GM19035 (cell line): ENCODE results near the gene HBE1.
"Not testable (repeated sequence)": the region's sequence is repeated elsewhere in the genome, so short reads cannot be mapped to it uniquely, and the experiment has no call there.

Source experiments
- ATAC-seq: cut with Tn5 transposase; IDR thresholded peaks from one replicate; pipeline ENCODE4 v1.9.1; 2021; ENCODE audit not compliant: unreplicated experiment

Gene HBE1

DNA sequence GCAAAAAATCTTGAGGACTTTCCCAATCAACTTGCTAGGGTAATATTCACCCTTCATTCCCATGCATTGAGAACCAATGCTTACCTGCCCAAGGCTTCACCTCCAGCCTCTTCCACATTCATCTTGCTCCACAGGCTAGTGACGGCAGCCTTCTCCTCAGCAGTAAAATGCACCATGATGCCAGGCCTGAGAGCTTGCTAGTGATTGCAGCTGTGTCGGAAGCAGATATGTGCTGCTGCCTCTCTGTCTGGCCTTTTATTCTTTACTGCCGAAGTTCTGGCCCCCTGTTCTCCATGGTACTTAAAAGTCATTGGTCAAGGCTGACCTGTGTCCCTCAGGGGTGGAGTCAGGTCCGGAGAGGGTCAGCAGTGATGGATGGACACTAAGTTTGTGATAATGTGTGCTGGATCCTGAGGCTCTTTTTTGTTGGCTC lies at the start of gene HBE1:
Gene HBE1, minus strand, starts transcription at position 231 of the 433 bp plus-strand sequence. Its CDS starts 55 bp downstream, at position 176.
- no peak for ATAC-seq

DNA sequence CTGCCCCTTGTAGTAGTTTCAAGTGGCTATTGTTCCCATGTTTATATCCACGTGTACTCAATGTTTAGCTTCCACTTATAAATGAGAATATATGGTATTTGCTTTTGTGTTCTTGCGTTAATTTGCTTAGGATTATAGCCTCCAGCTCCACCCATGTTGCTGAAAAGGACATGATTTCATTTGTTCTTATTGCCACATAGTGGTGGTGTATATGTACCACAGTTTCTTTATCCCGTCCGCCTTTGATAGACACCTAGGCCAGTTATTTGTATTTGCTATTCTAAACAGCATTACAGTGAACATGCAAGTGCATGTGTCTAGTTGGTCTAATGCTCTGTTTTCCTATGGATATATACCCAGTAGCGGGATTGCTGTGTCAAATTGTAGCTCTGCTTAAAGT lies 47.5 kb upstream of the HBE1 start:
- no peak for ATAC-seq

DNA sequence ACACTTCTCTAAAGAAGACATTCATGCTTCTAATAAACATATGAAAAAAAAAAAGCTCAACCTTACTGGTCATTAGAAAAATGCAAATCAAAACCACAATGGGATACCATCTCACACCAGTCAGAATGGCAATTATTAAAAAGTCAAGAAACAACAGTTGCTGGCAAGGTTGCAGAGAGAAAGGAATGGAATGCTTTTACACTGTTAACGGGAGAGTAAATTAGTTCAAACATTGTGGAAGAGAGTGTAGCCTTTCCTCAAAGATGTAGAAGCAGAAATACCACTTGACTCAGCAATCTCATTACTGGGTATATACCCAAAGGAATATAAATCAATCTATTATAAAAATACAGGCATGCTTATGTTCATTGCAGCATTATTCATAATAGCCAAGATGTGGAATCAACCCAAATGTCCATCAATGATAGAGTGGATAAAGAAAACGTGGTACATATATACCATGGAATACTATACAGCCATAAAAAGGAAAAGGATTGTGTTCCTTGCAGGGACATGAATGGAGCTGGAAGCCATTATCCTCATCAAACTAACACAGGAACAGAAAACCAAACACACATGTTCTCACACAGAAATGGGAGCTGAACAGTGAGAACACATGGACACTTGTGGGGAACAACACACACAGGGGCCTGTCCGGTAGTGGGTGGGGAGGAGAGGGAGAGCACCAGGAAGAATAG lies 43.7 kb upstream of the HBE1 start:
- ATAC-seq = not testable (repeated sequence)

DNA sequence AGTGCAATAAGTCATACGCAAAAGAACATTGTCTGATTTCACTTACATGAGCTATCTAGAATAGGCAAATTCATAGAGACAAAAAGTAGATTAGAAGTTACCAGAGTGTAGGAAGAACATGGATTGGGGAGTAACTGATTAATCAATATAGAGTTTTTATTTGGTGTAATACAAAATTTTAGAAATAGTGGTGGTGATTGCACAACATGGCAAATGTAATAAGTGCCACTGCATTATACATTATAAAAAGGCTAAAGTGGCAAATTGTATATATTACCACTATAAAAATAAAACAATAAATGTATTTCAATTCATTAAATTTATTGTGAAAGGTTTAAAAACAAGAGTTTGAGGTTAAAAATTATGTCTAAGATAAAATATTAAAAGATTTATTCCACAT lies 40.7 kb upstream of the HBE1 start:
- ATAC-seq = no peak

DNA sequence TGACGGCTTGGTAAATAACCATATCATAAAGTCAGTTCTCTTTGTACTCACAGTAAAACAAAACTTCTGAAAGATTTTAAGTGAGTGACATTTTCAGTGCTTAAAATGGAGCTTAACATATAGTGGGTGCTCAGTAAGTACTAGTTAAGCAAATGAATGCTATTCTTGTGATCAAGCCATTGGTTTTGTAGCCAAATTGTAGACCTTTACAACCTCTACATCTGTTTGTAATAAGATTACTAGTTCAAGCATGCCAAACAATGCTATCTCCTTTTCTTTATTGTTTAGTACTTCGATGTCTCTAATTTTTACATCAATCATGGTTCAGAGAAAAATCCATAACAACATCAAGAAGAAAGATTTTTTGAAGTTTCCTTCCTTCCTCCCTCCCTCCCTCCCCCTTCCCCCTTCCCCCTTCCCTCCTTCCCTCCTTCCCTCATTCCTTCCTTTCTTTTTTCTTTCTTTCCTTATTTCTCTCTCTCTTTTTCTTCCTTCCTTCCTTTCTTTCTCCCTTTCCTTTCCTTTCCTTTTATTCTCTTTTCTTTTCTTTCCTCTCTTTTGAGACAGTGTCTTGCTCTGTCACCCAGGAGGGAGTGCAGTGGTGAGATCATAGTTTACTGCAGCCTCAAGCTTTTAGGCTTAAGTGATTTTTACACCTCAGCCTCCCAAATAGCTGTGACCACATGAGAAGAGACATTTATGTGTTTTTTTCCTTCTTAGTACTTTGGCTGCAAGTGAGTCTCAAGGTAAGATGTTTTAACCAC lies 37.7 kb upstream of the HBE1 start:
- no peak for ATAC-seq

DNA sequence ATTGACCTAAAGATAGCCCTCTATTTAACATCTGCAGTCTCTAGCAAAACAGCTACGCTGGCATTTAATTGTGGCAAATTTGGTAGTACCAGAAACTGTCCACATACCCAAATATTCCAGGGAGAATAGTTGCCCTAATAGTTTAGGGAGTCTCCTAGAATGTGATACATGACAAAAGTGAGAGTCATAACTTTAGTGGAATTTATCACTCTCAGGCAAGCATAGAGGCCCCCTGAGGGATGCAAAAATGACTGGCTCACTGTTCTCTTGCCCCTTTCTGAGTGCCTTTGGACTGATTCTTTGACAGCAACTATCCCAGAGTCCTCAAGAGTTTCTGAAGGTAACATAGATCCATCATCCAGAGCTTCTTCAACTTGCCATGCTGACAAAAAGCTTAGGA lies 34.3 kb upstream of the HBE1 start:
- no peak for ATAC-seq

DNA sequence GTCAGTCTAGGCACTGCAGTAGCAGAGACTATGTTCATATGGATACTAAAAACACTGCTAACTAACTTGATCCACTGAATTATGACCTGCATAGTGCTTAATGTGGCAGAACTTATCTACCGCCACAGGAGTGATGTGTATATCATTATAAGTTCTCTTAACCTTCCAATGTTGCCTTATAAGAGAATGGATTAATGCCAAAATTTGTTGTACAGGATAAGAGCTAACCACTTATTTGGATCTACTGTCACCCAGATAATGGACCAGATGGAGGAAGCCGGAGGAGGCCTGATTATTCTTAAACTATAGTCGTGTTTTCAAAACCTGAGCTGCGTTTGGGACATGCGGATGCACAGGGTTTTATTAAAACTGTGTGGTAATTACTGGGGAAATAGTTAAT lies 33.9 kb upstream of the HBE1 start:
- ATAC-seq = no peak

DNA sequence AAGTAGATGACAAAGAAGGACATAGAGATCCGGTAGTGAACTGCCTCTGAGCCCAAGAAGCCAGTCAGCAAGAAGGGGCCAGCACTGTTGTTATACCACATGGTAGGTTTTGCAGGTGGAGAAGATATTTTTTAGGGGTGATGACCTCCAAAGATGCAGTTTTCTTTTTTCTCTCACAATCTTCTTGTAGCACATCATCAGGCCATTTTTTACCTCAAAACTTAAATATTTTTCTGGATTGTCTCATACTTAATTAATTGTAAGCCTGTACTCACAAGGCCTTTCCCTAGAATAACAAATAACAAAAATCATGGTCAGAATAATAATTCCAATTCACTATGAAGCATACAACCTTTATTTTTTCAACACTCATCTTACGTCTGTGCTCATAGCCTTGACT lies 32.1 kb upstream of the HBE1 start, which contains the start of gene OR51B4:
Gene OR51B4, minus strand, starts transcription at position 101 of the 400 bp plus-strand sequence. Its CDS starts 0 bp downstream, at position 101.
- no peak for ATAC-seq

DNA sequence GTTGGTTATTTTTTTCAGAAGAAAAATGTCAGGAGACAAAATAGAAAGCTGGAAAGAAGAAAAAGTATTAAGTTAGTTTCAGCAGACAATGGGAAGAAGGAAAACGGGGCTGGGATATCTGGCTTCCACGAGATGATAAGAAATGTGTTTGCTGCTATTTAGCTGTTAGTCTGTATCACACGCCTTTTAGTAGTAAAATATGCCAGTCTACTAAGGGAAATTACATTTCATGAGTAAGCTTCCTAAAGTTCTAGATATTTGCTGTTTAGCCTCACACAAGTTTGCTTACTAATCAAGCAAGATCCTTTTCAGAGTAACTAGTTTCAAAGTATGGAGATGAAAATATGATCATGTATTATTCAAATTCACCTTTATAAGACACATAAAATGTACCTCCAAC lies 30.5 kb upstream of the HBE1 start:
- ATAC-seq = no peak

DNA sequence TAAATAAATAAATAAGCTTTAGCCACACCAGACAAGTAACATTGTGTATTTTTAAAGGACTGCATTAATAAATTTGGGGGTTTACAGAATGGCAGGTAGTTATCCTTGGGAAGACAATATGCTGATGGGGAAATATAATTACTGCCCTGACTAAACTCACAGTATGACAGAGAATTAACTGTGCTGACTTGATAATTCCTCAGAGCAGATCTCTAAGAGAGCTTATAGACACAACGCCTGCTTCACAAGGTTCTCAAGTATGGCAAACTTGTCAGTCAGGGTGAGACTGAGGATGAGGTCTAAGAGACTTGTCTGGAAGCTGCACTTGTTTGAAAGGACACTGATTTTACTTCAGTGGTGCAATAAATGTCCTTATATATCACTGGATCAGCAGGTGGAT lies 28.7 kb upstream of the HBE1 start:
- no peak for ATAC-seq

DNA sequence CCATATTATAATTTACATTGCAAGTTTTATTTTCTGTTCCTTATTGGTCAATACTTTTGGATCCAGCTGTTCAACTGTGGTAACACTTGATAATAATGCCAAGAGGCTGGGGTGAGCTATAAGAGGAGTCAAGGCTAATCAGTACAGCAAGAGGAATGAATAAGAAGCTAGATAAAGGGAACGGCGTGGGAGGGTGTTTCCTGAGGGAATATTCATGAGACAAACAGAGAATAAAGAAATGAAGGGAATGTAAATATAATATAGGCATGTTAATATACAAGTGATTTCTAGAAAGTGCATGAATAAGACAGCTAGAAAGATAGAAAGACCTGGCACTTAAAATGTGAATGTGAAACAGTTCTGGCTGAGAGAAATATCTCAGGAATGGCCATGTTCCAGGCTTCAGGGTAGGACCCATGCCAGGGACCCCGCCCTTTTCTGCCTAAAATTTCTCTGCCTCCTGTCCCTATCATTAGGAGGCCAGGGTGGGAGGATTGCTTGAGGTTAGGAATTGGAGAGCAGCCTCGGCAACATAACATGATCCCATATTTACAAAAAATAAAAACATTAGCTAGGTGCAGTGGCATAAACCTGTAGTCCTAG lies 28.1 kb upstream of the HBE1 start:
- ATAC-seq = no peak

DNA sequence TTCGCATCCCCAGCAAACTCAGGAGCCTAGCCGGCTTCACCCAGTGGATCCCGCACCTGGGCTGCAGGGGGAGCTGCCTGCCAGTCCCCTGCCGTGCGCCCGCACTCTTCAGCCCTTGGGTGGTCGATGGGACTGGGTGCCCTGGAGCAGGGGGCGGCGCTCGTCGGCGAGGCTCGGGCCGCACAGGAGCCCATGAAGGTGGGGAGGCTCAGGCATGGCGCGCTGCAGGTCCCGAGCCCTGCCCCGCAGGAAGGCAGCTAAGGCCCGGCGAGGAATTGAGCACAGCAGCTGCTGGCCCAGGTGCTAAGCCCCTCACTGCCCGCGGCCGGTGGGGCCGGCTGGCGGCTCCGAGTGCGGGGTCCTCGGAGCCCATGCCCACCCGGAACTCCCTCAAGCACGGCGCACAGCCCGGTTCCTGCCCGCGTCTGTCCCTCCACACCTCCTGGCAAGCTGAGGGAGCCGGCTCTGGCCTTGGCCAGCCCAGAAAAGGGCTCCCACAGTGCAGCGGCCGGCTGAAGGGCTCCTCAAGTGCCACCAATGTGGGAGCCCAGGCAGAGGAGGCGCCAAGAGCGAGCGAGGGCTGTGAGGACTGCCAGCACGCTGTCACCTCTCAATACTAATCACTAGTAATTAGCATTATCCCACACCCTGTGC lies 24.7 kb upstream of the HBE1 start:
- not testable (repeated sequence) for ATAC-seq

DNA sequence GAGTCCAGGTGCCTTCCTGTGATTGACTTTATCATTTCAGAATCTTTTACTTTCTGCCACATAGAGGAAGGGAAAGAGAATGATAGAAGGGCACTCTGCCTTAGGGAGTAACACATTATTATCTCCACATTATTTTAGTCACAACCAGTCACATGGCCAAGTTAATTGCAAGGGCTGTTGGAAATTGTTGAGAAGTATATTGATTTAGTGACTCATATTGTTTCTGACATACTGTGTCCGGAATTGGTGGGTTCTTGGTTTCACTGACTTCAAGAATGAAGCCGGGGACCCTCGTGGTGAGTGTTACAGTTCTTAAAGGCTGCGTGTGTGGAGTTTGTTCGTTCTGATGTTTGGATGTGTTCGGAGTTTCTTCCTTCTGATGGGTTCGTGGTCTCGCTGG lies 23.3 kb upstream of the HBE1 start:
- no peak for ATAC-seq

DNA sequence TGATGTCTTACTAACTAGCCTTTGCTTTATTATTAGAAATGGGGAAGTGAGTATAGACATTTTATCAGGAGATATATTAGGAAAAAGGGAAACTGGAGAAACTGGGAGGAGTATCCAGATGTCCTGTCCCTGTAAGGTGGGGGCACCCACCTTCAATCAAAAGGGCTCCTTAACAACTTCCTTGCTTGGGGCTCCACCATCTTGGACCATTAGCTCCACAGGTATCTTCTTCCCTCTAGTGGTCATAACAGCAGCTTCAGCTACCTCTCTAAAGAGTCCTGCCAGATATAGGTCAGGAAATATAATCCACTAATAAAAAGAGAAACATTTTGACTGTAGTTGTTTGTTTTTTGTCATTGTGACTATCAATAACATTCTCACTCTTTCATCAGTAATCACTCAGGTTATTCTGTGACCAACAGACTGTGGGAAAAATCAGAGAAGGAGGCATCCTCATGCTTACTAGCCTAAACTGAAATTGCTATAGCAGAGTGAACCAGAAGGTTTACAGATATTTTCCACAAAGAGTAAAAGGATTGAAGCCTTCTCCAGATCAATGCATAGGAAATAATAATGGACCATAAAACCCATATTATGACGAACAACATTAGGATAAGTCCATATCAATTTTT lies 21.6 kb upstream of the HBE1 start:
- ATAC-seq = peak; percentile 90

DNA sequence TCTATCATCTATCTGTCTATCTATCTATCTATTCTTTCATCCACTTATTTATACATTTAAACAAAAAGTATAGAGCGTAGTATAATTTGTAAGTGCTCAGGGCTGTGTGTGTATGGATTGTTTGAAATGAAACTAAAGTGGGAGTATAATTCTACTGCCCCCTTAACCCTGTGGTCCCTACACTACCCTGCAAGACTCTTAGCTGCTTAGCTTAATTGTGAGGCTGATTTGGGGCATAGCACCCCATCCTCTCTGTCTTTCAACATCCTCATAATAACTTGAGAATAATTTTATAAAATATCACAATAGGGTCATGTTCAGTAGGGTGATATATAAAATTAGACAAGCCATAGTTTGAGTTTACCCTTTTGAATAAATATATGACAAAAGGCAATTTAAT lies 20.4 kb upstream of the HBE1 start:
- no peak for ATAC-seq

DNA sequence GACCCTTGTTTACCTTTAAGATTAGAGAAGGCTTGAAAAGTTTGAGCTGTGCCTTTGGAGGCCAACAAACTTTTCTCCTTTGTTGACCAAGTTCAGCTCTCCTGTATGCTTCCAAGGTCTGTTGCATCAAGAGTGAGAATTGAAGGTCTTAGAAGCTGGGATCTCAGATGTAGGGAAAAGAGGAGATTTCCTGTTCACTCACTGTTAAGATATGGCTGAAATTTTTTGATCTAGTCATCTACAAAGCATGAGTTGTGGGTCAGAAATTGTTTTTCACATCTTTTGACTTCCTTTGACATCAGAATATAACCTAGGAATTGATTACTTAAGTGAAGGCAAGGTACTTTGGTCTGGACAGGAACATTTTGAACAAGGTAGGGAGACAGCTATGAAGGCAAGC lies 20.0 kb upstream of the HBE1 start:
- no peak for ATAC-seq

DNA sequence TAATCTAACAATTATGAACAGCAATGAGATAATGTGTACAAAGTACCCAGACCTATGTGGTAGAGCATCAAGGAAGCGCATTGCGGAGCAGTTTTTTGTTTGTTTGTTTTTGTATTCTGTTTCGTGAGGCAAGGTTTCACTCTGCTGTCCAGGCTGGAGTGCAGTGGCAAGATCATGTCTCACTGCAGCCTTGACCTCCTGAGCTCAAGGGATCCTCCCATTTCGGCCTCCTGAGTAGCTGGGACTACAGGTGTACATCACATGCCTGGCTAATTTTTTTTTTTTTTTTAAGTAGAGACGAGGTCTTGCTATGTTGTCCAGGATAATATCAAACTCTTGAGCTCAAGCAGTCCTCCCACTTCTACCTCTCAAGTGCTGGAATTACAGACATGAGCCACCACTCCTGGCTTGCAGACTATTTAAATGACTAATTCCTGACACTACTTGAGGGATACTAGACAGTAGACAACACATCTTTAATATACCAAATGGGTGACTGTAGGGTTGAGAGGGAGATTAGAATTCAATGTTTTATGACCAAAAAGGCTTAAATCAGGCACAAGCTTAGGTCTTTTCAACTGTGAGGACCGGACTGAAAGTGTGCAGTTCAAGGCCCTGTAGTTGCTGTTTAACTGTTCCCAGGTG lies 19.3 kb upstream of the HBE1 start:
- ATAC-seq = no peak

DNA sequence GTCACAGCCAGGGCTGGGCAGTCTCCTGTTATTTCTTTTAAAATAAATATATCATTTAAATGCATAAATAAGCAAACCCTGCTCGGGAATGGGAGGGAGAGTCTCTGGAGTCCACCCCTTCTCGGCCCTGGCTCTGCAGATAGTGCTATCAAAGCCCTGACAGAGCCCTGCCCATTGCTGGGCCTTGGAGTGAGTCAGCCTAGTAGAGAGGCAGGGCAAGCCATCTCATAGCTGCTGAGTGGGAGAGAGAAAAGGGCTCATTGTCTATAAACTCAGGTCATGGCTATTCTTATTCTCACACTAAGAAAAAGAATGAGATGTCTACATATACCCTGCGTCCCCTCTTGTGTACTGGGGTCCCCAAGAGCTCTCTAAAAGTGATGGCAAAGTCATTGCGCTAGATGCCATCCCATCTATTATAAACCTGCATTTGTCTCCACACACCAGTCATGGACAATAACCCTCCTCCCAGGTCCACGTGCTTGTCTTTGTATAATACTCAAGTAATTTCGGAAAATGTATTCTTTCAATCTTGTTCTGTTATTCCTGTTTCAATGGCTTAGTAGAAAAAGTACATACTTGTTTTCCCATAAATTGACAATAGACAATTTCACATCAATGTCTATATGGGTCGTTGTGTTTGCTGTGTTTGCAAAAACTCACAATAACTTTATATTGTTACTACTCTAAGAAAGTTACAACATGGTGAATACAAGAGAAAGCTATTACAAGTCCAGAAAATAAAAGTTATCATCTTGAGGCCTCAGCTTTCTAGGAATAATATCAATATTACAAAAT lies 18.6 kb upstream of the HBE1 start:
- no peak for ATAC-seq

DNA sequence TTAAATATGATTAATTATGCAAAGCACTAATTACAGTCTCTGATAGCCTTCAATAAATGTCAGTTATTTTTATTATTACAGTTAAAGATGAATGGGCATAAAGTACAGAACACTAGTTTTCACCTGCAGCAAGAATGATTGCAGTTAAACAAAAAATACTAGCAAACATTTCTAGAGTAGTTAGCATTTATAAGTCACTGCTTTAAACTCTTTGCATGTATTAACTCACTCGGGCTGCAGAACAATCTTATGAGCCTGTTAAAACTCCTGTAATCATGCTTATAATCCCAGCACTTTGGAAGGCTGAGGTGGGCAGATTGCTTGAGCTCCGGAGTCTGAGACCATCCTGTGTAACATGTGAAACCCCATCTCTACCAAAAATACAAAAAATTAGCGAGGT lies 17.2 kb upstream of the HBE1 start:
- no peak for ATAC-seq

DNA sequence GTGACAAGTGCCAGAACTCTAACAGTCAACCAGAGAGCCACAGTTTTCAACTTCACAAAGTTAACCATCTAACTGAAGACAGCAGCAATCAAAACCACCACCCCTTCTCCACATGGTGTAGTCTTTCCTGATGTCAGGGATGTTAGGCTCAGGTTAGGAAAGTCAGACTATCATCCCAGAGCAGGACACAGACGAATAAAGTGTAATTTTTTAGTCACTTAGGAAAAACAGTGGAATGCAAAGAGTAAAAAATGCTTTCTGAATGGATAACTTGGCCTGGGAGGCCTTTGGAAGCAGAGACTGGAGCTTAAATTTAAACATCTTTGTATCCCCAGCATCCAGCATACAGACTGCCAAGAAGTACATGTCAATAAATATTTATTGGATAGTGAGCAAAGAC lies 16.6 kb upstream of the HBE1 start:
- no peak for ATAC-seq
